Stimulated activated CD8-positive, alpha-beta memory T cell treated with anti-CD3 and anti-CD28 coated beads, Interleukin-4, amount 100 ng/mL, for 1 hour (primary cell): ENCODE data around the gene IFT52.
"Not testable (repeated sequence)": the region's sequence is repeated elsewhere in the genome, so short reads cannot be mapped to it uniquely, and the experiment has no call there.

ENCODE experiments used
- DNase-seq, 2 donors: peaks; one replicate each; pipeline ENCODE4 v3.0.0-alpha.2; 2020; ENCODE audit warnings: low read depth in 2 of 2, low spot score in 1 of 2

The IFT52 gene

GRCh38 chr20:43567477-43567876 is 23.3 kb upstream of the IFT52 start:
- no peak for DNase-seq

- no peak for DNase-seq
Measured at GRCh38 chr20:43568706-43569105, 22.0 kb upstream of the IFT52 start.

GRCh38 chr20:43569282-43569681 is 21.5 kb upstream of the IFT52 start:
- no peak for DNase-seq

- no peak for DNase-seq
Measured at GRCh38 chr20:43570496-43570895, 20.2 kb upstream of the IFT52 start.

DNA sequence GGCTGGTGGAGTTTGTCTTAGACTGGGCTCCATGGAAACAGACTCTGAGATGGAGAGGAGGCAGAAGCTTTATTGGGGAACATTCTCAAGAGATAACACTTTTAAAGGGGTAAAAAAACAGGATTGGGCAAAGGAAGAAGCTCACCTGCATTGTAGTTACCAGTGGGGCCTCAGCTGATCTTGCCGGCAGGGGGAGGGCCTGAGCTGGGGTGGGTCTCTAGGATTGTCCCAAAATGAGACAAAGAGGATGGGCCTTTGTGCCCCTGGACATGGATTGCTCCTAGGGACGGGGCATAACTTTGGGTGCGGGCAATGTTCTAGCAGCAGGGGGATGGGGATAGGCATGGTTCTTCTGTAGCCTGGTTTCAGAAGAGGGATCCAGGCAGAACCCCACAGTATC is 19.4 kb upstream of the IFT52 start:
- no peak for DNase-seq

- no peak for DNase-seq
Measured at GRCh38 chr20:43571771-43572170, 19.0 kb upstream of the IFT52 start.

DNA sequence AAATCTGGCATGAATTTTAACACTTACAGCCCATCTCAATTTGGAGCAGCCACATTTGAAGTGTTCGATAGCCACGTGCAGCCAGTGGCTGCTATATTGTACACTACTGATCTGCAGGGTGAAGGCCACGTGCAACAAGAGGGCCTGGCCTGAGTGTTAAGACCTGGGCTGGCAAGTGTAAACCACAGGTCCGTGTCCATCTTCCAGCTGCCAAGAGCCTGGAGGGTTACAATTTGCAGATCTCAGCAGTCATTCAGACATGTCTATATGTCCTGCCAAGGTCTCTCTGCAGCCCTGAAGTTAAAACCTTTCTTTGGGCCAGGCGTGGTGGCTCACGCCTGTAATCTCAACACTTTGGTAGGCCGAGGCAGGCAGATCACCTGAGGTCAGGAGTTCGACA is 17.8 kb upstream of the IFT52 start:
- no peak for DNase-seq

- DNase-seq = no peak
Measured at GRCh38 chr20:43576108-43576507, 14.6 kb upstream of the IFT52 start.

- DNase-seq = no peak
Measured at GRCh38 chr20:43579861-43580793, 10.6 kb upstream of the IFT52 start.

DNA sequence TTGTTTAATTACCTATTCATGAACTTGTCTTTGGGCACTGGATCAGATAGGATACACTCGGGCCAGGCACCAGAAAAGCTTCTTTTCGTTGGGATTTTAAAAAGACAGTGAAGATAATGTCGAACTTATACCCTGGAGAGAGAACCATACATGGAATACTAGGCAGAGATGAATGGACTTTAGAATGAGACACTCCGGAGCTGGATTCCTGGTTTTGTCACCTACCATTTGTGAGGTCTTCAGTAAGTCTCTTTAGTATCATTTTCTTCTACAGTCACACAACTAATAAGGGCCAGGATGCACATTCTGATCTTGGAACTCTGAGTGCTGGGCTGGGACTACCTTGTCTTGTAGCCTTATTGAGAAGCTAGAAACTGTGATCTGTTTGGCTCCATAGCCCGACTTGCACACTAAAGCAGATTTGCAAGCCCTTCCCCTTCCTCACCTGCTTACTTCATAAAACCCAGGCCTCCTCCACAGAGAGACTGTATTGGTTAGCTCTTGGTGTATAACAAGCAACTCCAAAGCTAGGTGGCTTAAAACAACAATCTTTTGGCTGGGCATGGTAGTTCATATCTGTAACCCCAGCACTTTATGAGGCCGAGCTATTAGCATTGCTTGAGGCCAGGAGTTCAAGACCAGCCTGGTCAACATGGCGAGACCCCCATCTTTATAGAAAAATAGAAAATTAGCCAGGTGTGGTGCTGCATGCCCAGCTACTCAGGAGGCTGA is 7.4 kb upstream of the IFT52 start:
- no peak for DNase-seq

DNA sequence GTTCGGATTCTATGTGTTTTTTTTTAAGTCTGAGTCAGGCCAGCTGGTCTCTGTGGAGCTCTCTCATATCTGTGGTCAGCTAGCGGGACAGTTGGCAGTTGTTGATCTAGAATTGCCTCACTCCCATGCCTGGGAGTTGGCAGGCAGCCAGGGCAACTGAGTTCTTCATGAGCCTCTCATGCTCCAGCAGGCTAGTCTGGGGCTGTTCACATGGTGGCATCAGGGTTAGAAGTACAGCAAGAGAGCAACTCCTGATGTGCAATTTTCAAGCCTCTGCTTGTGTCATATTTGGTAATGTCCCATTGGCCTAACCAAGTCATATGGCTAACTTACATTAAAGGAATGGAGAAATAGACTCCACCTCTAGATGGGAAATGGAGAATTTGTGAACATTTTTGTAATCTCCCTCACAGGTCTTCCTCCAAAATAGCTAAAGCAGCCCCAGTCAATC is 6.7 kb upstream of the IFT52 start:
- DNase-seq = no peak

DNA sequence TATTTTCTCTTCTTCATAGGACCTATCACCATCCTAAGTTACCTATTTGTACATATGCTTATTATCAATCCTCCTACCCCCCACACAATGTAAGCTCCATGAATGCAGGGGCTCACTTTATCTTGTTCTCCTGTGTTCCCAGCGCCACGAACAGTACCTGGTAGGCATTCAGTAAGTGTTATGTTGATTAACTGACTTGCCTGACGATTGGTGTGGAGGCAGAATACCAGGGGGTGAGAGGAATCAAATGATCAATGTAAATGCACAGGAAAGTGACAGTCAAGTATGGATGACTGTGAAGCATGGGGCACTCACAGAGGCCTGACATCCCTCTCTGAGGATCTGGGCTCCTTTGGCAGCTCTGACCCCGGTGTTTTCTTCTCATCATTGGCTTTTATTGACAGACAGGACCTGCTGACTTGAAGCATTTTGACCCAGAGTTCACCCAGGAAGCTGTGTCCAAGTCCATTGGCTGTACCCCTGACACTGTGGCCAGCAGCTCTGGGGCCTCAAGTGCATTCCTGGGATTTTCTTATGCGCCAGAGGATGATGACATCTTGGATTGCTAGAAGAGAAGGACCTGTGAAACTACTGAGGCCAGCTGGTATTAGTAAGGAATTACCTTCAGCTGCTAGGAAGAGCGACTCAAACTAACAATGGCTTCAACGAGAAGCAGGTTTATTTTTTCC is 6.1 kb upstream of the IFT52 start:
- DNase-seq = no peak

GRCh38 chr20:43586641-43587040 is 4.1 kb upstream of the IFT52 start:
- DNase-seq = no peak

DNA sequence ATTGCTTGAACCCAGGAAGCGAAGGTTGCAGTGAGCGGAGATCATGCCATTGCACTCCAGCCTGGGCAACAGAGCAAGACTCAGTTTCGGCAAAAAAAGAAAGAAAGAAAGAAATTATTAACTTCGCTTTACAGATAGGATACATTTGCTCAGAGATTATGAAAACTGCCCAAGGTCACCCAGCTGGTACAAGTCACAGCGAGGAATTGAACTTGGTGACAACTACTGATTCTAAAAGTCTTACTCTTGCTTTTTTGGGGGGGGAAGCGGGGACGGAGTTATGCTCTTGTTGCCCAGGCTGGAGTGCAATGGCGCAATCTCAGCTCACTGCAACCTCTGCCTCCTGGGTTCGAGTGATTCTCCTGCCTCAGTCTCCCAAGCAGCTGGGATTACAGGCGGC is 2.2 kb upstream of the IFT52 start:
- not testable (repeated sequence) for DNase-seq

DNA sequence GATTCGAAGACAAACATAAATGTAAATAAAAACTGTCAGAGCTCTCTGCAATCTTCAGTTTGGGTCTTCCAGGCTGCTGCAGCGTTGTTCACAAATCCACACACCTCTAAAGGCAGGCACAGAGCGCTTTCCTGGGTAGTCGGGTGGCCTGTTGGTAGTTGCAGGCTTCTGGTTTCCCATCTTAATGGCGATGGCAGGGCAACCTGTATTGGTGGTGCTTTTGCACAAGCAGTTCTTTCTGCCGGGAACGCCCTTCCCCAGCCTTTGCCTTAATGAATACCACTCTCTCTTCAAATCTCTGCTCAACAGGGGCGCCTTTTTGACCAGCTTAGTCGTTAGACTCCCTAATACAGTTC is 723 bp upstream of the IFT52 start:
- DNase-seq = no peak

GRCh38 chr20:43601960-43602359 is 11.2 kb downstream of the IFT52 start:
- DNase-seq = not testable (repeated sequence)

DNA sequence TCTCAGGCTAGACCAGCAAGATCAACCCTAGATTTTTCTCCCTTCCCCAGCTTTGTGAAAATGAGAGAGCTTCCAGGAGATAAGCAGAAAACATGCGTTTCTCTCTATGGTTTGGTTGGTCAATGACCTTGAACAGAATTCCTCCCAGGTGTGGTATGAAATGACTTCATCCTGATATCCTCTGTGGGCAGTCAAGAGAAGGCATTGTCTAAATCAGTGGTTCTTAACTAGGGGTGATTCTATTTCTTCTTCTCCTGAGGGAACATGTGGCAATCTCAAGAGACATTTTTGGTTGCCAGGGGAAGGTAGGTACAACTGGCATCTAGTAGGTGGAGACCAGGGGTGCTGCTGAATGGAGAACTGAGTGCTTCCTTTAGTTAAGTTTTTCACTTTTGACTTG is 12.4 kb downstream of the IFT52 start:
- no peak for DNase-seq

GRCh38 chr20:43605715-43606114 is 15.0 kb downstream of the IFT52 start:
- DNase-seq = no peak

DNA sequence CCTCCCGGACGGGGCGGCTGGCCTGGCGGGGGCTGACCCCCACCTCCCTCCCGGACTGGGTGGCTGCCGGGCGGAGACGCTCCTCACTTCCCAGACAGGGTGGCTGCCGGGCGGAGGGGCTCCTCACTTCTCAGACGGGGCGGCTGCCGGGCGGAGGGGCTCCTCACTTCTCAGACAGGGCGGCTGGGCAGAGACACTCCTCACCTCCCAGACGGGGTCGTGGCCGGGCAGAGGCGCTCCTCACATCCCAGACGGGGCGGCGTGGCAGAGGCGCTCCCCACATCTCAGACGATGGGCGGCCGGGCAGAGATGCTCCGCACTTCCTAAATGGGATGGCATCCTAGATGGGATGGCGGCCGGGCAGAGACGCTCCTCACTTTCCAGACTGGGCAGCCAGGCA is 16.5 kb downstream of the IFT52 start:
- DNase-seq = not testable (repeated sequence)

GRCh38 chr20:43631598-43631997 is 40.9 kb downstream of the IFT52 start:
- DNase-seq = no peak

GRCh38 chr20:43636429-43636828 is 45.7 kb downstream of the IFT52 start:
- no peak for DNase-seq

GRCh38 chr20:43642548-43642947 is 51.8 kb downstream of the IFT52 start:
- DNase-seq = no peak
